Stimulated activated CD4-positive, alpha-beta T cell treated with anti-CD3 and anti-CD28 coated beads, TNF-alpha, amount 100 ng/mL, for 1 hour (primary cell): Measurements from ENCODE around the gene CARD19.

ENCODE experiments used
- DNase-seq, 3 donors: peaks; one replicate each; pipeline ENCODE4 v3.0.0-alpha.2; 2020; ENCODE audit warnings: low read depth in 3 of 3, low spot score in 1 of 3

CARD19 gene

DNA sequence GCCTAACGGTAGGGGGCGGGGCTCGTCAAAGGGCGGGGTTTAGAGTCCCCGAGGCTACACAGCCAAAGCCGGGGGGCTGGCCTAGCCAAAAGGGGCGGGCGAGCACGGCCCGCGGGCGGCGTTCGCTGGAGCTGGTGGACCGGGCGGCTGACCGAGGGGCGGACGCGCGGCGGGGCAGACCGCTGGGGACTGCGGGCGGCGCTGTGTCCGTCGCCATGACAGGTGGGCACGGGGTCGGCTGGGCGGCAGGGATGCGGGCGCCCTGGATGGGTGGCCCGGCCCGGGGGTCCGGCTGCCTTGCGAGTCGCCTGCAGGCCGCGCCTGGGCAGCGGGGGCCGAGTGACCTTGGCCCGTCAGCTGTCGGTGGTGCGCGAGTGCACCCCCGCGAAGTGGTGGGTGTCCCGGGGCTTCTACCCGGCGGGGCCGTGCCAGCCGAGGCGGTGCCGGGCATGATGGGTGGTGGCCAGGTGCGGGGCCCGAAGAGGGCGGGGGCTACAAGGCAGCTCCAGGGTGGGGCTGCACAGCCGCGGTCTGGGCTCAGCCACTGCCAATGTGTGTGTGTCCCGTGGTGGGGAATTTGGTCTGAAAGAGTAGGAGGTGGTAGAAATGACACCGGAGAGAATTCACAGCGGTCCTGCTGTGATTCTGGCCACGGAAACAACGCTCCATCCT lies at the start of gene CARD19:
Gene CARD19 (plus strand): TSS at position 87 of the 672 bp plus-strand sequence. CDS start 129 bp downstream, at position 216.
- no peak for DNase-seq

DNA sequence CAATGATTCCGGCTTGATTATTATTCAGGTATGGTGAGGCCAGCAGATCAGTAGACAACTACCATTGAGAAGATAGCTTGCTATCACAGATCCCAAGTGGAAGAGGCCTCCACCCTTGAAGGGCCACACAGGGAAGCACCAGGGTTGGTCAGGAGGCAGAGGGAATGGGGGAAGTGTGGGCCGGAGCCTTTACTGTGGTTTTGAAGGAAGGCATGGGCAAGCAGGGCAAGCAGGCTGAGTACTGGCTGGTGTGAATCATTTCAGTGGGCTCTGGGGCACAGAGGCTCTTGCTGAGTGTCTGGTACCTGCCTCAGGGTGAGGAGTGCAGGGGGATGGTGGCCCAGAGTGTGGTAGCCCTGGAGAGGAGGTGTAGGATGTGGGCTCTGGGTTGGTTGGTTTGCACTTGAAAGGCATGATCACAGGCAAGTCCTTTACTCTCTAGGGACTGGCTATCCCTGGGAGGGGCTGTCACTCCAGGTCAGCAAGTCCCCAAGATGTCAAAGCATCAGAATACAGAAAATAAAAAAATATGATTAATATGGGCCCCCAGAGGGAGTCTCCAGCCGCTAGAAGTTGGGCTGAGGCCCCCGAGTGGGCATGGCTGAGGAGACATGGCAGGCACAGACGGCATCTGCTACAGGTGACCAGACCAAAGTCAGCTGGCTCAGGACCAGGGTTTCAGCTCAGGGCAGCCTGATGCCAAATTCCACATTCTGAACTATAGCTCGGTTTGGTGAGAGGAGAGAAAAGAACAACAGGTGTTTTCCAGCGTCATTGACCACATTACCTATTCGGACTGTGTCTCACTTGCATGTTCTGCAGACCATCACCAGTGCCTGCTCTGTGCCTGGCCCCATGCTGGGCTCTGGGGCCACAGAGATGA lies 47.2 kb upstream of the CARD19 start:
- no peak for DNase-seq

DNA sequence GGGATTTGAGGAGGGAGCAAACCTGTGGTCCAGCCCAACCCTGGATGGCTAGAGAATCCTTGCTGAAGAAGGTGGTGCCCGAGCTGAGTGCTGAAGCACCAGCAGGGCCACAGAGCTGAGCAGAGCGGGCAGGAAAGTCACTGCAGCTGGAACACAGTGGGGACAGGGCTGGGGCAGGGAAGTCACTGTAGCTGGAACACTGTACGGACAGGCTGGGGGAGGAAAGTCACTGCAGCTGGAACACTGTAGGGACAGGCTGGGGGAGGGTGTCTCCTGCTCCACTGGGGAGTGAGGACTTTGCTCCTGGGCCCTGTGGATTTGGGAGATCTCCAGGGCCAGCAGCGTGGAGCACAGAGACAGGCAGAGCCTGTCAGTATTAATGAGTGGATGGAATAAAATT lies 46.5 kb upstream of the CARD19 start:
- DNase-seq: no peak

GRCh38 chr9:93050231-93050630 lies 45.8 kb upstream of the CARD19 start:
- no peak for DNase-seq

- no peak for DNase-seq
These were observed 44.3 kb upstream of the CARD19 start for GRCh38 chr9:93051680-93052089.

DNA sequence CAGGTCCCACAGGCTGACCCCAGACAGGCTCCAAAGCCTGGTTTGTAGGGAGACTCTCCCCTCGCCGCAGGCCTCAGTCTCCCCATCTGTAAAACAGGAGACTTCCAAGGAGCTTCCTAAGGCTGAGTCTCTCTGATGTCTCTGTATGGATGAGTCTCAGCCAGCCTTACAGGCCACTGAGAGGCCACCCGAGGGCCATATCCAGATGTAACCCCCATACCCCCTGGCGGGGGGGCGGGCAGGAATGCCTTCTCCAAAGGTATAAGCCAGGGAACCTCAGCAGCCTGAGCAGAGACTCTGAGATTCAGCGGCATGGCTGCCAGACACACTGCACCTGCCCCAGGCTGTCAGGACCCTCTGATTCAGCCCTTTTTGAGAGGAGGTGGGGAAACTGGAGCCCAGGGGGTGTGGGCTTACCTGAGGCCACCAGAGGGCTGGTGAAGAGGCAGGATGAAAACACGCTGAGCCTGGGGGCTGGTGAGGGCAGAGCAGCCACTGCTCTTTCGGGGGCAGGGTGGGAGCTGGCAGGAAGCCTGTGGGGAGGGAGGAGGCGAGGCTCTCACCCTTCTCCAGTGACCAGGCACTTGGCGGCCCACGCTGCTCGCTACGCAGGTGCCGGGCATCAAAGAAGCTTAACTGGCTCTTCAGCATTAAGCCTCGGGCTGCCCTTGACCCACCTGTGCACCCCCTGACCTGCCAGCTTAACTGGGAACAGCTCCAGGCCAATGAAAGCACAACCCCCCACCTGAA lies 43.1 kb upstream of the CARD19 start:
- no peak for DNase-seq

DNA sequence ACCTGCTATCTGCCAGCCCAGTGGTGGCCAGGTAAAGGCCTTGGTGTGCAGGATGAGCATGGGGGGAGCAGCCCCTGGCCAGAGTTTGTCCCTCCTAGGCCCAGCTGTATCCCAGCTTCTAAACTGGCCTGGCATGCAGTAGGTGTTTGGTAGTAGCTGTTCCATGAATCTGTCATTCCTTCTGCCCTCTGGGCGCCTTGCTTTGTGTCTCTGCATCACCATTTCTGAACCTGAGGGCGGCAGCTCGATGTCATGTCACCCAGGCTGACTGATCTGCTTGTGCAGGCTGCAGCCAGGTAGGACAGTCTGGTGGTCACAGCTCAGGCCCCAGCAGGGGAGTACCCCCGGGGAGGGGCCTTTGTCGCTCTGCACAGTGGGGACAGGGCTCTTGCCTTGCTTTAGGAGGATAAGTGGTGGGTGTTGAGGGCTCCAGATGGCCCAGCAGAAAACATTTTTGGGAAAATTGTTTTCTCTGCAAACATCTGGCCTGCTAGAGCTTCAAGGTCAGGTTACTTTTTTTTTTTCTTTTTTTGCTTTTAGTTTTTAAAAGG lies 42.2 kb upstream of the CARD19 start:
- no peak for DNase-seq

DNA sequence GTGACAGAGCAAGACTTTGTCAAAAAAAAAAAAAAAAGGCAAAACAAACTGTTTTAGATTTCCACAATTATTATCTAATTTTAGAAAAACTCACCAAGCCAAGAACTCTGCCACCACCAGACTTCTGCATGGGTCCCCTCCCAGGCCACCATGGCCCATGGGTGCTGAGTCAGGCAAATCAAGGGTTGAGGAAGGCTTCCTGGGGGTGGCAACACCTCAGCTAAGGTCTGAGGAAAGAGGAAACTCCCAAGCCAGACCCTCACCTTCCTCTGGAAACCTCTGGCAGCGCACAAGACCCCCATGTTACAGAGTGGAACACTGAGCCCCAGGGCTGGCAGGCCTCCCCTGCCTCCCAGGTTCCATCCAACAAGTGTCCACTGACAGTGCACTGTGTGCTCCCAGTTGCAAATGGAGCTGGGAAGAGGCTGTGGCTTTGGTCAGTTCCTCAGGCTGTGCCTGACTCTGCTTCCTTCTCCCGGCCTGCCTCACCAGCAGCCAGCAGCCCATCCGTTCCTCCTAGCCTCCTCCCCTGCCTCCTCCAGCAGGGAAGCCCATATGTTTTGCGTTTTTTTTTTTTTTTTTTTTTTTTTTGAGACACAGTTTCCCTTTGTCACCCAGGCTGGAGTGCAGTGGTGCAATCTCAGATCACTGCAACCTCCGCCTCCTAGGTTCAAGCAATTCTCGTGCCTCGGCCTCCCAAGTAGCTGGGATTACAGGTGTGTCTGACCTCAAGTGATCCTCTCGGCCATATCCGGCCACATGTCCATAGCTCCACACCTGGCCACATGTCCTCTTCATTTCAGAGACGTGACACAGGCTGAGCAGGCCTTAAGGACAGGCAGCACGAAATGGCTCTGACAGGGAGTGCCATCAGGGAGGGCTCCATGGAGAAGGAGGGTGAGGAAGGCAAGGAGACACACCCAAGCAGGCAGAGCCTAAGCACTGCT lies 41.0 kb upstream of the CARD19 start:
- DNase-seq: no peak

DNA sequence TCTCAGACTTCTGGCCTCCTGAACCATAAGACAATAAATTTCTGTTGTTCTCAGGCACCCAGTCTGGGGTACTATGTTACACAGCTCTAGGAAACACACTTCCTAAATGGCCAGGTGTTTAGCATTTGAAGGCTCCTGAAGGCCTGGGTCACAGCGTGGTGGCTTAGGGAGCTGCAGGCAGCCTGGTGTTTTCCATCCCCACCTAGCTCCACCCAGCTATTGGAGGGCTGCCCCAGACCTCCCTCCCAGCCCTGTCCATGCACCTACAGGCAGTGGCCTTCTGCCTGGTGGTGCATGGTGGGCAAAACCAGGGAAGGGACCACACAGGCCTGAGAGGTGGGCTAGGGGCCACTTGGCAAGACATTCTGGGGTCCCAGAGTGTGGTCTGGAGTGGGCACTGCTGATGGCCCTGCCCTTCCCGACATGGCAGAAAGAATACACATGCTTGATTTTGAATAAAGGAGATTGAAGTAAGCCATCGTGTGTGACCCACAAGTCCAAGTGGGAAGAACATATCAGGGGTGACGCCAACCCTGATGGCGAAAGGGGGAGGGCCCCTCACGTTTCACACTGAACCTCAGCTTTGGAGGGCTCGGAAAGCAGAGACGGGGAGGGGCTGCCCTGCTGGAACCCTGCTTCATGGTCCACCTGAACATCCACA lies 38.8 kb upstream of the CARD19 start:
- no peak for DNase-seq

DNA sequence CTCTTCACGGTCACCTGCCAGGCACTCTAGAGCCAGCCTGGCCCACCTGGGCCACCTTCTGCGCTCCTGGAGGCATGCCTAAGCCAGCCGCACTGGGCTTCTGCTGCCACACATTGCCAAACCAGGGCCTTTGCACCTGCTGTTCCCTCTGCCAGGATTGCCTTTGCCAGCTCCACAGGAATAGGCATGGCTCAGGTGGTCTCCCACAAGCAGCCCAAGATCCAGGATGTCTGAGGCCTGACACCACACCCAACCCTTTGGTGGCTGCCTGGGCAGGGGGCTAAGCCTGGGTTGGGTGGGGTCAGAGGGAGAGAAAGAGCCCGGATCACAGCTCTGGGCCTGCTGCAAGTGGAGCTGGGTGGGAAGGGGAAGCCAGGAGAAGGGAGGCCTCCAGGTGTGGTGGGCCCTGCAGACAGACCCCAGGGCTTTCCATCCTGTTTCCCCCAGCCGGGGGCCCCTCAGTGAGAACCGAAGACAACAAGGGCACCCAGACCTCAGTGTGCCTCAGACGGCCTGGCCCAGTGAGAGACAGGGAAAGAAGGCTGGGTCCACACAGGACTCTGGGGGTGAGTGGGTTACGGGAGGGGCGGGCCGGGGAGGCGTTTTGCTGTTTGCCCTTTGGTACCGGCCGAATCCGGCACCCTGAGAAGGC lies 38.2 kb upstream of the CARD19 start:
- DNase-seq: no peak

- peak; percentile 30 to 55 (median 33) for DNase-seq
These were observed 37.5 kb upstream of the CARD19 start, which contains the start of gene SUSD3 for GRCh38 chr9:93058355-93059010. Gene SUSD3 (plus strand): TSS chr9:93058701. CDS start chr9:93058743, 42 bp downstream.

GRCh38 chr9:93059011-93059714 lies 36.9 kb upstream of the CARD19 start:
- DNase-seq: no peak

GRCh38 chr9:93059715-93060578 lies 36.1 kb upstream of the CARD19 start:
- no peak for DNase-seq

- DNase-seq: no peak
These were observed 35.2 kb upstream of the CARD19 start for GRCh38 chr9:93060746-93061259.

GRCh38 chr9:93061260-93061751 lies 34.7 kb upstream of the CARD19 start:
- no peak for DNase-seq
